ENCODE data around the gene HIF3A.

GRCh38 chr19:46326608-46327007 is 29.8 kb downstream of the HIF3A start:
- no peak for TF ChIP-seq GATA3 (IDR thresholded peaks at IDR 0.05; ENCODE audit: low read depth, low read length)
- TF ChIP-seq GATA2 (IDR thresholded peaks at IDR 0.05; ENCODE audit: low read depth, low read length): no peak

Data from SH-SY5Y (cell line).